Activated naive CD4-positive, alpha-beta T cell treated with anti-CD3 and anti-CD28 coated beads, Interleukin-2, amount 50 U/mL, for 24 hours (primary cell): Measurements from ENCODE around the gene DPP6.
A peak's percentile ranks its signal among the peaks of the same experiment; 100 is the strongest.
"Not testable (repeated sequence)": the region's sequence is repeated elsewhere in the genome, so short reads cannot be mapped to it uniquely, and the experiment has no call there.

Experiments
- H3K27ac Mint-ChIP-seq: one replicate; pipeline ENCODE4 v1.8.0; 2021; ENCODE audit warnings: mild to moderate bottlenecking, mixed read lengths
- H3K27me3 Mint-ChIP-seq: one replicate; pipeline ENCODE4 v1.8.0; 2021; ENCODE audit warnings: mixed read lengths
- H3K36me3 Mint-ChIP-seq: one replicate; pipeline ENCODE4 v1.8.0; 2021; ENCODE audit warnings: mixed read lengths
- H3K4me1 Mint-ChIP-seq: one replicate; pipeline ENCODE4 v1.8.0; 2021; ENCODE audit warnings: mixed read lengths
- H3K4me3 Mint-ChIP-seq: one replicate; pipeline ENCODE4 v1.8.0; 2021; ENCODE audit warnings: mild to moderate bottlenecking, mixed read lengths
- H3K9me3 Mint-ChIP-seq: one replicate; pipeline ENCODE4 v1.8.0; 2021; ENCODE audit warnings: mixed read lengths

DPP6 gene

GRCh38 chr7:154914308-154914995, 862.3 kb downstream of the DPP6 start:
- Mint-ChIP-seq H3K4me1 (peaks cover 4% of the 10 kb centered on the region), H3K9me3 (no peaks in the 10 kb centered on the region), H3K36me3 (no peaks in the 10 kb centered on the region), H3K27me3 (peaks cover 9% of the 10 kb centered on the region), H3K27ac (no peak overlapping the region), H3K4me3 (peak overlapping the region; percentile 57)

- H3K9me3 Mint-ChIP-seq: no peaks in the 10 kb centered on the region
- no peak overlapping the region for H3K27ac Mint-ChIP-seq
- no peaks in the 10 kb centered on the region for H3K36me3 Mint-ChIP-seq
- H3K4me1 Mint-ChIP-seq: peaks cover 4% of the 10 kb centered on the region
- peaks cover 9% of the 10 kb centered on the region for H3K27me3 Mint-ChIP-seq
- H3K4me3 Mint-ChIP-seq: peak overlapping the region; percentile 57
Observed at GRCh38 chr7:154914996-154915380, 862.8 kb downstream of the DPP6 start.

GRCh38 chr7:154915600-154915999, 863.4 kb downstream of the DPP6 start:
- peaks cover 9% of the 10 kb centered on the region for H3K27me3 Mint-ChIP-seq
- no peak overlapping the region for H3K27ac Mint-ChIP-seq
- no peak overlapping the region for H3K4me3 Mint-ChIP-seq
- H3K4me1 Mint-ChIP-seq: peaks cover 4% of the 10 kb centered on the region
- no peaks in the 10 kb centered on the region for H3K9me3 Mint-ChIP-seq
- no peaks in the 10 kb centered on the region for H3K36me3 Mint-ChIP-seq

GRCh38 chr7:154916381-154916780, 864.2 kb downstream of the DPP6 start:
- H3K9me3 Mint-ChIP-seq: no peaks in the 10 kb centered on the region
- H3K27me3 Mint-ChIP-seq: peaks cover 9% of the 10 kb centered on the region
- peaks cover 4% of the 10 kb centered on the region for H3K4me1 Mint-ChIP-seq
- H3K4me3 Mint-ChIP-seq: no peak overlapping the region
- H3K36me3 Mint-ChIP-seq: no peaks in the 10 kb centered on the region
- no peak overlapping the region for H3K27ac Mint-ChIP-seq

- Mint-ChIP-seq H3K4me1 (peaks cover 4% of the 10 kb centered on the region), H3K9me3 (no peaks in the 10 kb centered on the region), H3K27me3 (peaks cover 9% of the 10 kb centered on the region), H3K27ac (no peak overlapping the region), H3K36me3 (no peaks in the 10 kb centered on the region), H3K4me3 (no peak overlapping the region)
Observed at GRCh38 chr7:154916856-154917807, 864.9 kb downstream of the DPP6 start.

- Mint-ChIP-seq H3K4me1 (peaks cover 4% of the 10 kb centered on the region), H3K27ac (no peak overlapping the region), H3K4me3 (no peak overlapping the region), H3K27me3 (peaks cover 9% of the 10 kb centered on the region), H3K36me3 (no peaks in the 10 kb centered on the region), H3K9me3 (no peaks in the 10 kb centered on the region)
Observed at GRCh38 chr7:154917808-154918160, 865.6 kb downstream of the DPP6 start.

GRCh38 chr7:154918266-154918665, 866.1 kb downstream of the DPP6 start:
- Mint-ChIP-seq H3K27ac (no peak overlapping the region), H3K27me3 (peaks cover 9% of the 10 kb centered on the region)

GRCh38 chr7:154918741-154919140, 866.5 kb downstream of the DPP6 start:
- no peak overlapping the region for H3K4me3 Mint-ChIP-seq
- no peaks in the 10 kb centered on the region for H3K9me3 Mint-ChIP-seq
- no peaks in the 10 kb centered on the region for H3K36me3 Mint-ChIP-seq
- no peak overlapping the region for H3K27ac Mint-ChIP-seq
- H3K27me3 Mint-ChIP-seq: peaks cover 9% of the 10 kb centered on the region
- peaks cover 3% of the 10 kb centered on the region for H3K4me1 Mint-ChIP-seq

More at GRCh38 chr7:154918266-154918665, 866.1 kb downstream of the DPP6 start:
- no peaks in the 10 kb centered on the region for H3K36me3 Mint-ChIP-seq
- no peak overlapping the region for H3K4me3 Mint-ChIP-seq
- peaks cover 4% of the 10 kb centered on the region for H3K4me1 Mint-ChIP-seq
- no peaks in the 10 kb centered on the region for H3K9me3 Mint-ChIP-seq

GRCh38 chr7:154919344-154920225, 867.4 kb downstream of the DPP6 start:
- H3K4me1 Mint-ChIP-seq: no peaks in the 10 kb centered on the region
- H3K36me3 Mint-ChIP-seq: no peaks in the 10 kb centered on the region
- peaks cover 6% of the 10 kb centered on the region for H3K27me3 Mint-ChIP-seq
- H3K27ac Mint-ChIP-seq: no peak overlapping the region
- H3K9me3 Mint-ChIP-seq: no peaks in the 10 kb centered on the region
- H3K4me3 Mint-ChIP-seq: no peak overlapping the region

- H3K4me1 Mint-ChIP-seq, H3K9me3 Mint-ChIP-seq: not testable (repeated sequence)
Observed at GRCh38 chr7:154922472-154922871, 870.3 kb downstream of the DPP6 start.

GRCh38 chr7:154927624-154928125, 875.5 kb downstream of the DPP6 start:
- Mint-ChIP-seq H3K27ac (peak overlapping the region; percentile 97), H3K27me3 (no peaks in the 10 kb centered on the region), H3K36me3 (no peaks in the 10 kb centered on the region), H3K9me3 (no peaks in the 10 kb centered on the region), H3K4me3 (peak overlapping the region; percentile 94), H3K4me1 (peaks cover 34% of the 10 kb centered on the region)

More at GRCh38 chr7:154922472-154922871, 870.3 kb downstream of the DPP6 start:
- not testable (repeated sequence) for H3K27ac Mint-ChIP-seq, H3K36me3 Mint-ChIP-seq, H3K27me3 Mint-ChIP-seq, H3K4me3 Mint-ChIP-seq

- Mint-ChIP-seq H3K36me3 (peaks cover 2% of the 10 kb centered on the region), H3K27me3 (no peaks in the 10 kb centered on the region), H3K4me1 (peaks cover 34% of the 10 kb centered on the region), H3K27ac (peak overlapping the region; percentile 97), H3K4me3 (peak overlapping the region; percentile 94), H3K9me3 (no peaks in the 10 kb centered on the region)
Observed at GRCh38 chr7:154928136-154929005, 876.2 kb downstream of the DPP6 start.

GRCh38 chr7:154929006-154929726, 877.0 kb downstream of the DPP6 start:
- Mint-ChIP-seq H3K36me3 (peaks cover 8% of the 10 kb centered on the region), H3K27me3 (no peaks in the 10 kb centered on the region), H3K4me1 (peaks cover 34% of the 10 kb centered on the region), H3K4me3 (peak overlapping the region; percentile 94), H3K27ac (peak overlapping the region; percentile 97), H3K9me3 (no peaks in the 10 kb centered on the region)

- Mint-ChIP-seq H3K36me3 (peaks cover 20% of the 10 kb centered on the region), H3K27me3 (no peaks in the 10 kb centered on the region), H3K4me3 (peak overlapping the region; percentile 53), H3K27ac (no peak overlapping the region), H3K9me3 (no peaks in the 10 kb centered on the region), H3K4me1 (peaks cover 42% of the 10 kb centered on the region)
Observed at GRCh38 chr7:154931906-154932305, 879.7 kb downstream of the DPP6 start.
